Measurements from ENCODE around the gene ACVR1B. TPM values are rescaled to one million over a fixed set of nuclear protein-coding genes. Genes with fewer than 3 reads are reported as not detected.

The ACVR1B gene
- polyA plus RNA-seq, 3 donors, result 8.9 to 26.9 (median 20.0) TPM

DNA sequence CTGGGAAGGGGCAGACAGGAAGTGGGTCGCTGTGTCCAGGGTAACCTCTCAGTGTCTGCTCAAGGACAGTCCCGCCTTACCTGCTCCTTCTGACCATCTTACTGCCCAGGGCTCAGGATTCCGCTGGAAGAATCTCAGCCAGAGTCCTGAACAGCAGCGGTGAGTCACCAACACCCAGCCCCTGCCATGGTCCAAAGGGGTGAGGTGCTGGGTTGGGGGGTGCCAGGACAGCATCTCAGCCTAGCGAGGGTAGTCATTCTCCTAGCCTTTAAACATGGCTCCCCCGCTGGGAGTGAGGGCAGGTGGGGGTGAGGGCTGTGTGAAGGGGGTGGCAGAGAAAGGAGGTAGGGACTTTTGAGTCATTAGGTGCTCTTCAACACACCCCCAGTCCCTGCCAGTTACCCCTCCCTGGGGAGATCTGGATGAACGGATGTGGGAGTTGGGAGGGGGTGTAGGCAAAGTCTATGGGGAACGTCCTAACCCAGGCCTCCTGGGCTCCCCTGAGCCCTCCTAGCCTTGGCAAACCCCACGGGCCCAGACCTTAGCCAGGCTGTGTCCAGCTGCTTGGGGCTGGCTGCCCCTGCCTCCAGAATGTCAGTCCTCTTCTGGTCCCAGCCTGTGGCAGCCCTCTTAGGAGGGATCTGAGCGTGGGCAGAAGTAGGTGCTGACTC lies 57.7 kb downstream of the ACVR1B start:
- H3K27ac ChIP-seq (ENCODE audit: low read depth, low read length), result no peak overlapping the region
- WGBS, 3 donors, result 70 to 80% (median 77%) methylated on average over 10 of the region's 10 CpGs

DNA sequence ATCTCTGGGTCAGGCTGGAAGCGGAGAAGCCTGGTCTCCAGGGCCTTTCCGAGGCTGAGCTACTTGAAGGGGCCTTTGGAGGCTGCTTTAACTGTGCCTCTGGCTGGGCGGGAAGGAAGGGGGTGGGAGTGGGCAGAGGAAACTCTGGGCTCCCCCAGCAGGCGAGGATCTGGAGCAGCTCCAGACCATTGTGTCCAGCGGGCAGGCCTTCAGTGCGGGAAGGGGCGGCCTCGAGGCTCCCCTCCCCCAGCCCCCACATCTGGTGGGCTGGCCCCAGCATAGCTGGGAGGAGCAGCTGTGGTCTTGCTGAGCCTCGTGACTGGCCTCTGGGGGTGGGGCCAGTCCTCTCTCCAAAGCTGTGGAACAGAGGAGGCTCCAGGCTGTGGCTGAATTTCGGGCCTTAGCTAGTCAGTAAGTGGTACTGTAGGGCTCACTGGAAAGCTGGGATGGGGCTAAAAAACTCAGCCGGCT lies 58.7 kb downstream of the ACVR1B start:
- no peak overlapping the region for H3K27ac ChIP-seq (ENCODE audit: low read depth, low read length)
- WGBS, 3 donors, result 19 to 36% (median 25%) methylated on average over 10 to 11 of the region's 11 CpGs

DNA sequence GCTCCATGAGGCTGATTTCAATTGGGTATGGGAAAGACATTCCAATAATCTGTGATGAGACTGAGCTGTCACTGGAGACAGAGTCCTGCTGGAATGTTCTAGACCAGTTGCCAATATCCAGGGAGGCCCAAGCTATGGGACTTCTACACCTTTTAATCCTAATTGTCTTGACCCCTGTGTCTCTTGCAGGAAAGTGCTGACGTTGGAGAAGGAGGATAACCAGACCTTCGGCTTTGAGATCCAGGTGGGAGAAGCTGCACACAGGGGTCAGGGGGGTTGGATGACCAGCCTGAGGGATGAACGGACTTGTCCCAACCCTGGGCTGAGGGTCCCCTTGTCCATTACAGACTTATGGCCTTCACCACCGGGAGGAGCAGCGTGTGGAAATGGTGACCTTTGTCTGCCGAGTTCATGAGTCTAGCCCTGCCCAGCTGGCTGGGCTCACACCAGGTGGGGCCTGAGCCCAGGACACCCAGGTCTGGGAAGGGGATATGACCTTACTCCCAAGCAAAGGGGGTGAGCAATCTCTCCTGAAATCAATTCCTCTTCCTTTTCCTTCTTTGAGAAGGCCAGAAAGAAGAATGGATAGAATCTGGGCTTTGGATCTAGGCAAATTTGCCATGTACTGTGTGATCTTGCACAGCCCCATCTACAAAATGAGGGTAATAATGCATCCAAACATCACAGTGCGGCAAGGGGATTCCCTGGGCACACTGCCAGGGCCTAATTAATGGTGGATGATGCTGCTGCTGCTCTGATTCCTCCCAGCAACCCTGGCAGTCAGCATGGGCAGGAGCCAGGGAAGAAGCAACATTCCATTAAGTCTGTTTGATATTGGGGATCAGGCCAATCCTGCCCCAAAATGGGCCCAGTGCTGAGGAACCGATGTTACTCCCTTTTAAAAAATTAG lies 59.4 kb downstream of the ACVR1B start:
- 57 to 60% (median 58%) methylated on average over 8 of the region's 8 CpGs for WGBS, 3 donors
- no peak overlapping the region for H3K27ac ChIP-seq (ENCODE audit: low read depth, low read length)

DNA sequence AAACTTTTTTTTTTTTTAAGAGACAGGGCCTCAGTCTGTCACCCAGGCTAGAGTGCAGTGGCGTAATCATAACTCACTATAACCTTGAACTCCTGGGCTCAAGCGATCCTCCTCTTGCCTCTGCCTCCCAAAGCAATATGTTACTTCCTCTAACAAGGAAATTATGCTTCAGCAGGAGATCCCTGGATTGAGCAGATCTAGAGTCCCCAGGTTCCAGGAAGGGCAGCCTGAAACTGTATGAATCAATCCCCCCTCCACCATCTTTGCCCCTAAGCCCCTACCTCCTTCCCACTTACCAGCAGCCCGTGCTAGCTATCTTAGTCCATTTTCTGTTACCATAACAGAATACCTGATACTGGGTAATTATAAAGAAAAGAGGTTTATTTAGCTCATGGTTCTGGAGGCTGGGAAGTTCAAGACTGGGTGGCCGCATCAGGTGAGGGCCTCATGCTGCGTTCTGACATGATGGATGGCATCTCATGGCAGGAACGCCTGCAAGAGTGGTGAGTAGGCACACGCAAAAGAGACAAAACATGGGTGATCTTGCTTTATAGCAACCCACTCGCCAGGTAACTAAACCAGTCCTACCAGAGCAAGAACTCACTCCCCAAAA lies 60.2 kb downstream of the ACVR1B start:
- 92 to 95% (median 95%) methylated on average over 8 of the region's 8 CpGs for WGBS, 3 donors
- H3K27ac ChIP-seq (ENCODE audit: low read depth, low read length), result no peak overlapping the region

DNA sequence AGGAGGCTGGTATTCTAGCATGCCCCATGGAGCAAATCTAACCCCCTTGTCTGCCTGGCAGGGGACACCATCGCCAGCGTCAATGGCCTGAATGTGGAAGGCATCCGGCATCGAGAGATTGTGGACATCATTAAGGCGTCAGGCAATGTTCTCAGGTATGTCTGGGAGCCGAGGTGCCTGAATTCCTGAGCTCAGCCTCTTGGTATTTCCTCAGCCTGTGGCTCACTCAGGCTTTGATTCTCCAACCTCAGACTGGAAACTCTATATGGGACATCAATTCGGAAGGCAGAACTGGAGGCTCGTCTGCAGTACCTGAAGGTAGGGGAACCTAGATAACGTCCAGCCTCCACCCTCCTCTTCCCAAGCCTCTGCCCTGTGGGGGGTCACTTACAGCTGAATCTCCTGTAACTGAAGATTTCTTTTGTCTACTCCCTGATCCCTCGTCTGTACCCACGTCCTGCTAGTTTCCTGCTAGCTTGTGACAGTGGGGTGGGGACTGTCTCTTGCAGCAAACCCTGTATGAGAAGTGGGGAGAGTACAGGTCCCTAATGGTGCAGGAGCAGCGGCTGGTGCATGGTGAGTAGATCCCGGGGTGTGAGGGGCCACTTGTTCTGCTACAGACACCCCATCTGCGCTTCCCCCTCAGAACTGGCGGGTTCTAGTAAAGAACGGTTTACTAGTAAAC lies 62.3 kb downstream of the ACVR1B start:
- H3K27ac ChIP-seq (ENCODE audit: low read depth, low read length), result no peak overlapping the region
- WGBS, 3 donors, result 88 to 90% (median 90%) methylated on average over 16 of the region's 16 CpGs

DNA sequence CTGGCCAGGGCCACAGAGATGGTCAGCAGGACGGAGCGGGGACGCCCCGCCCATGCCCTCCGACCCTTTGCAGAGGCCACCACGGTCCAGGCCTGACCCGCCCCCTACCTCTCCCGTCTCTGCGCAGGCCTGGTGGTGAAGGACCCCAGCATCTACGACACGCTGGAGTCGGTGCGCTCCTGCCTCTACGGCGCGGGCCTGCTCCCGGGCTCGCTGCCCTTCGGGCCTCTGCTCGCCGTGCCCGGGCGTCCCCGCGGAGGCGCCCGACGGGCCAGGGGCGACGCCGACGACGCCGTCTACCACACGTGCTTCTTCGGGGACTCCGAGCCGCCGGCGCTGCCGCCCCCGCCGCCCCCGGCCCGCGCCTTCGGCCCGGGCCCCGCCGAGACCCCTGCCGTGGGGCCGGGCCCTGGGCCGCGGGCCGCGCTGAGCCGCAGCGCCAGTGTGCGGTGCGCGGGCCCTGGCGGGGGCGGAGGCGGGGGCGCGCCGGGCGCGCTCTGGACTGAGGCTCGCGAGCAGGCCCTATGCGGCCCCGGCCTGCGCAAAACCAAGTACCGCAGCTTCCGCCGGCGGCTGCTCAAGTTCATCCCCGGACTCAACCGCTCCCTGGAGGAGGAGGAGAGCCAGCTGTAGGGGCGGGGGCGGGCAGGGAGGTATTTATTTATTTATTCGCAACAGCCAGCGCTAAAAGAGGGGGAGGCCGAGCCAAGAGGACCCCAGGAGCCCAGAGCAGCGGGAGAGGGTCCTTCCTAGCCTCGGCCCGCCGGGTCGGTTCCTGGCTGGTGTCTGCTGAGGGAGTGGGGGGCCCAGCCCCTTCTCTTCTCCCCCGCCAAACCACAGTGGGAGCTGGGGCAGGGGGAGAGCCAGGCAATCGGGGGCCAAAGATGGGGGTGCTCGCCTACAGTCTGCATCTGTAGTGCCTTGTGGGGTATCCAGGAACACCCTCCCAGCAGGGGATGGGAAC lies 63.4 kb downstream of the ACVR1B start:
- 76 to 89% (median 79%) methylated on average over 86 to 93 of the region's 93 CpGs for WGBS, 3 donors
- H3K27ac ChIP-seq (ENCODE audit: low read depth, low read length), result no peak overlapping the region

DNA sequence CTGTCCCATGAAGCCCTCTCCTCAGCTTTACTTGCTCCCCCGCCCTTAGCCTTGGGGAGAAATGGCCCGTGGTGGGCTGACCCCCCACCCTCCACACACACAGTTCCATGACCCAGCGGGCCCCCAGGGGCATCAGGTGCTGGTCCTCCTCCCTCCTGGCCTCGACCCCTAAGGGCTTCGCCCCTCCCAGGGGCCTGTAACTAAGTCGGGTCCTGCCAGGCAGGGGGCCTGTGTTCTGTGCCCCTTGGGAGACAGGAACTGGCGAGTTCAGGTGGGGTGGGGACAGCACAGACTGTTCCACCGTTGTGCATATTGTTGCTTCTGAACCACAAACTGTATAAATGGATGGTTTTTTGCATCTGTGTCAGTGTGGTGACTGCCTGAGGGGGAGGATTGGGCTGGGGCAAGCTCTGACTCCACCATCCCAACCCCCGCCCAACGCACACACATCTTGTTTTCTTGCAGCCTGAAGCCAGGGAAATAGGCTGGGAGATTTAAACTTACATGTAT lies 64.1 kb downstream of the ACVR1B start:
- no peak overlapping the region for H3K27ac ChIP-seq (ENCODE audit: low read depth, low read length)
- WGBS, 3 donors, result 81 to 90% (median 81%) methylated on average over 10 of the region's 10 CpGs

DNA sequence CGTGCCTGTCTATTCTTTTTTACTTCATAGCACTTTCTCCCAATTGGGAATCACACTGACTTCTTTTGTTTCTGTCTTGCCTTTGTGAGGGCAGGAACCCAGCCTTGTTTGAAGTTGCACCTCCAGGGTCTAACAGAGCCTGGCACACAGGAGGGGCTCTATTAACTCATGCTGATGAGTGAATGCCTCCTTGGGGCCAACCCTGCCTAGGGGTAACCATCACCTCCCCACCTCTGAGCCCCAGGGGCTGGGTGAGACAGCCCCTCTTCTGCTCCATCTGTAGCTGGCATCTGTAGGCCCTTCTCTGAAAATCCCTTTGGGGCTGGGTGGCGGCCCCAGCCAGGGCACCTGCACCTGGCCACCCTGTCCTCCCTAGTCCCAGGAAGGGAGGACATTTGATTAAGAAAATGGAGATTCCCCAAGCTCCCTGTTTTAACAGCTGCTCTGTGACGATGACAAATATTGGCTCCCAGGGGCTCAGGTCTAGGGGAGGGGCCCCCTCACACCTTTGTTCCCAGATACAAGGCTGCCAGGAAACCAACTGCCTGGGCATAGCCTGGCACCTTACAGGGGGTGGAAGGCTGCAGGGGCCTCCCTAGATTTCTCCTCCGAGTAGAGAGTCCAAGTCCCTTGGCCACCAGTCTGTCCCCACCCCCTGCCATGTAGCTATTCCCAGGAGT lies 67.1 kb downstream of the ACVR1B start:
- no peak overlapping the region for H3K27ac ChIP-seq (ENCODE audit: low read depth, low read length)
- 60 to 86% (median 85%) methylated on average over 4 of the region's 4 CpGs for WGBS, 3 donors

DNA sequence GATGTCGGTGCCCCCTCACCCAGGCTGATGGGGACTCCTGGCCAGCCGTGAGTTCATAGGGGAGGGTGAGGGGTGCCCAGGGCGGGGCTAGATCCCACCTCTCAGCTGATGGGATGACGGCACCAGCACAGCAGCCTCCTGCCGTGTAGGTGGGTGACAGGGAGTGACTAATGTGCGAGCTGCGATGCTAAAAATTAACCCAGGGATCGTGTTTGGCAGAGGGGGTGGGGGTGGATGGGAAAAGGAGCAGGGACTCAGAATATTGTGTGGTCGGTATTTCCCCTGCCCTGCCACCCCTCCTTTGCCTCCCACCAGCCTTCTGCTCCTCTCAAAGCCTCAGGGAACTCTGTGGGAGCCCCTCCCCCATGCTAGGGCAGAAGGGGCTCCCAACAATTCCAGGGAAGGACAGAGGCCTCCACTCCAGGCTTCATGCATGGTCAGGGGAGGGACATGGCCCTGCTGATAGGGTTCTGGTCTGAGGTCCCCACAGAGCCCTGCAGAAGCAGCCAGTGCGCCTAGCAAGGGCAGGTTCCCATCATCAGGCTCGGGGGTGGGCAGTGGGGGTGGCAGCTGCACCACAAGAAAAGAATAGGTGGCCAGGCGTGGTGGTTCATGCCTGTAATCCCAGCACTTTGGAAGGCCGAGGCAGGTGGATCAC lies 67.7 kb downstream of the ACVR1B start:
- H3K27ac ChIP-seq (ENCODE audit: low read depth, low read length), result no peak overlapping the region
- 51 to 81% (median 76%) methylated on average over 13 of the region's 13 CpGs for WGBS, 3 donors

DNA sequence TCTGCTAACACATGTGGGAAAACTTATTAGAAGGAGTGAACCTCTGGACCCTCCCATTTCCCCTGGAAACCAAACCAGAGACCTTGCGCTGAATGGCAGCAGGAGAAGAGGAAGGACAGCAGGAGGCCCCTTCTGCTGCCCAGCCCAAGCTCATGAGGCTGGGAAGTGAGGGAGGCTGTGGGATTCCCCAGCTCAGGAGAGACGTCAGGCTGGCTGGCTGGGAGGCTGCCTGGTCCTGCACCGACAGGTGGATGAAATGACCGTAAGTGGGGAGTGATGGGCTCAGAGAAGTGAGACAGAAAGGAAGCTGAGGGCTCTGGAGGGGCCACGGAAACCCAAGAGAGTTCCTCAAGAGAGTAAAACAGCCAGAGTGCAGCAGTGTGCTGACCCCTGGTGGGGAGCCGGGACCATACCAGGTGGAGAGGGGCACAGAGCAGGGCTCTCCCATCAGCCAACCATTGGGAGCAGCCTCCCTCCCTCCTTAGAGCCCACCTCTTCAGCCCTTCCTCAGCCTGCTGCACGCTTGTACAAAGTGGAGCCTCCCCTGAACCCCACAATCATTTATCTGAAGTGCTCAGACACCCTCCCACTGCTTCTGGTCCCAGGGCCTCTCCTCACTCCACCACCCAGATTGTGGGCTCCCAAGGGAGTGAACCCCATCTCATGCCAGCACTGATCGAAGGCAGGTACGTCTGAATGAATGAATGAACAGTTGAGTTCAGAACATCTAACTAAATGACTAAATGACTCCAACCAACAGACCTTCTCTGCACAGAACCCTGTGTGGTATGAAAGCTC lies 69.2 kb downstream of the ACVR1B start:
- no peak overlapping the region for H3K27ac ChIP-seq (ENCODE audit: low read depth, low read length)
- WGBS, 3 donors, result 28 to 35% (median 29%) methylated on average over 9 of the region's 9 CpGs

DNA sequence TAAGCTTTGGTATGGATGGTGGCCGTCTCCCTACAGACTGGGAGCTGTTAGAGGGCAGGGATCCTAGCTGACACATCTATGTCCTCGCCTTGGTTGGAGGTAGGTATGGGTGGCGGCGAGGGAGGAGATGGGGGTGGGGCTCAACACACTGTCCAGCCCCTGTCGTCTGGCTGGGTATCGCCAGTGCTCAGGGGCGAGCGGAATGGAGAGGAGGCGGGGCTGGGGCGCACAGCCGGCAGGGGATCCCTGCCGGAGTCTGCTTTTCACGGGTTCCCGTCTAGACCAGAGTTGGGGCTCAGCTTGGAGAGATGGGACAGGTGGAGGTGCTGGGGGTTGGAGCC lies 71.3 kb downstream of the ACVR1B start:
- 13 to 21% (median 14%) methylated on average over 13 to 14 of the region's 14 CpGs for WGBS, 3 donors

DNA sequence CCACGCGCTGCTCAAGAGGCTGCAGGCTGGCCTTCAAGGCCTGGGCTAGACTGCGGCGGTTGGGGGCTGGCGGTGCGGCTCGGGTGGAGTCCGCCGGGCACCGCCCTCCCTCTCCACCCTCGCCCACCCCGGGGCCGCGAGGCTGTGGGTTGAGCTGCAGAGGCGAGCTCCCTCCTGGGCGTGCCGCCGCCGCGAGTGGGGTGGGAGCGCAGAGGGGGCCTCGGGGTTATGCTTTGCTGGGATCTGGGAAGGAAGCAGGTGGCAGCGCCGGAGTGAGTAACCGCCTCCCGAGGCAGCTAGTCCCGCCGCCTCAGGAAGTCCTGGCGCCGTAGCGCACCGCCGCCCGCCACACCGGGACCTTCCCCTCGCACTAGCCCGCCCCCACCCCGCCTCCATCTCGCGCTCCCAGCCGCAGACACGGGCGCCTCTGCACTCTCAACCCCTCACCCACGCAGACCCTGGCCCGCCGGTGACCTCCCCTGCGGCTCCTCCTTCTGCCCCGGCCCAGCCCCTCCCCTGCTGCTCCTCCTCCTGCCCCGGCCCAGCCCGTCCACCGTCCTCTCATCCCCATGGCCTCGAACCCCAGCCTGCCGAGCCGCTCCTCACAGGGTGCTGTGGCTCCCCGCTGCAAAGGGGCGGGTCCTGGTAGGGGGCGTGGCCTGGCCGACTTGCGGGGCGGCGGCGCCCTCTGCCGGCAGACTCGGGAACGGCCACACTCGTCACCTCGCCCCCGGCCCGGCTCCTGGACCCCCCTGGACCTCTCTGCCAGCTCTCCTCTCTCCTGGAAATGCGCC lies 71.9 kb downstream of the ACVR1B start:
- 1% methylated on average over 45 to 69 of the region's 70 CpGs for WGBS, 3 donors
- no peak overlapping the region for H3K27ac ChIP-seq (ENCODE audit: low read depth, low read length)

More for the DNA sequence above, 71.3 kb downstream of the ACVR1B start:
- no peak overlapping the region for H3K27ac ChIP-seq (ENCODE audit: low read depth, low read length)

DNA sequence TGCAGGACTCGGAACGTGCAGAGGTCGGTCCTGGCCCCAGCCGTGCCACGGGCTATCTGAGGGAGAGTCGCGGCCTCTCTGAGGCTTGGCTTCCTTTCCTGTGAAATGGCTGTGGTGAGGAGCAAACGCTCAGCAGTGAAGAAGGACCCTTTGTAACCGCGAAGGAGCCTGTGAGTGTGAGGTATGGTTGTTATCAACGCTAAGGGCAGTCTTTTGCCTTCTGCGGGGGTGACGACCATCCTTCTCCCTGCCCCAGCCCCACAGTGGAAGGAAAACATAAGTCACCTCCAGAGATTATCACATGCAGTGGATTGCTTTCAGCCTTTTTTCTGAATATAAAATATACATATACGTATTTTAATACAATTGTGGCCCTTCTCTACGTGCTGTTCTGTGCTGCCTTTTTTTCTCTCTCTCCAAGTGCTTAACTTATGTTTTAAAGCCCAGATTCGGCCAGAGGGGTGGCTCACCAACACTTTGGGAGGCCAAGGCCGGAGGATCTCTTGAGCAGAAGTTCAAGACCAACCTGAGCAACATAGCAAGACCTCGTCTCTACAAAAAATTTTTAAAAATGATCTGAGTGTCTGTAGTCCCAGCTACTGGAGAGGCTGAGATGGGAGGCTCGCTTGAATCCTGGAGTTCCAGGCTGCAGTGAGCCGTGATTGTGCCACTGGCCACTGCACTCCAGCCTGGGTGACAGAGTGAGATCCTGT lies 72.6 kb downstream of the ACVR1B start:
- WGBS, 3 donors, result 23 to 27% (median 26%) methylated on average over 20 of the region's 20 CpGs
- H3K27ac ChIP-seq (ENCODE audit: low read depth, low read length), result no peak overlapping the region

DNA sequence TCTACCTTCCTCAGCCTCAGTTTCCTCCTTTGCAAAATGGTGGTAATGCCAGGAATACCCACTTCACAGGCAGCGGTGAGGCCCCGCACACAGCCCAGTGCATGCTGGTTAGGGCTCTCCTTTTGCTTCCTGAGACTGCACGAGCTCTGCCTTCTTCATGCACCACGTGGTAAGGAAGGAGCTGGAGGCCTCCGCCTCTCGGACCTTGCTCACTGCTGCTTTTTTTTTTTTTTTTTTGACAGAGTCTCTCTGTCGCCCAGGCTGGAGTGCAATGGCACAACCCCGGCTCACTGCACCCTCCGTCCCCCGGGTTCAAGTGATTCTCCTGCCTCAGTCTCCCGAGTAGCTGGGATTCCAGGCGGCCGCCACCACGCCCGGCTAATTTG lies 73.3 kb downstream of the ACVR1B start:
- no peak overlapping the region for H3K27ac ChIP-seq (ENCODE audit: low read depth, low read length)
- WGBS, 3 donors, result 46 to 68% (median 49%) methylated on average over 15 of the region's 15 CpGs
